Measurements from ENCODE around the gene CCDC83. TPM values are rescaled to one million over a fixed set of nuclear protein-coding genes. Genes with fewer than 3 reads are reported as not detected.
A peak's percentile ranks its signal among the peaks of the same experiment; 100 is the strongest.

The CCDC83 gene
- total RNA-seq, 1 donor, result not detected

DNA sequence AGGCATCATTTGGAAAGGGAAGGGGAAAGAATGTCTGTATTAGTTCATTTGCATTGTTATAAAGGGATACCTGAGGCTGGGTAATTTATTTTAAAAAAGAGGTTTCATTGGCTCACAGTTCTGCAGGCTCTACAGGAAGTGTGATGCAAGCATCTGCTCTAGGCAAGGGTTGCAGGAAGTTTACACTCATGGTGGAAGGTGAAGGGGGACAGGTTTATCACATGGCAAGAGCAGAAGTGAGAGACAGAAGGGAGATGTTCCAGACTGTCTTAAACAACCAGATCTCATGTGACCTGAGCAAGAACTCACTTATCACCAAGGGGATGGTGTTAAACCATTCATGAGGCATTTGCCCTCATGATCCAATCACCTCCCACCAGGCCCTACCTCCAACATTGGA lies 90.6 kb downstream of the CCDC83 start:
- TF ChIP-seq CTCF (IDR thresholded peaks at IDR 0.05; ENCODE audit: insufficient read depth, low read depth, low read length), result no peak
- DNase-seq (ENCODE audit: low read depth), result no peak
- no peak overlapping the region for H3K4me3 ChIP-seq (ENCODE audit: low read depth, low read length)

GRCh38 chr11:85946221-85946620 lies 91.0 kb downstream of the CCDC83 start:
- DNase-seq (ENCODE audit: low read depth), result no peak
- no peak for TF ChIP-seq CTCF (IDR thresholded peaks at IDR 0.05; ENCODE audit: insufficient read depth, low read depth, low read length)
- no peak overlapping the region for H3K4me3 ChIP-seq (ENCODE audit: low read depth, low read length)

- peak; percentile 93 for DNase-seq (ENCODE audit: low read depth)
- no peak for TF ChIP-seq CTCF (IDR thresholded peaks at IDR 0.05; ENCODE audit: insufficient read depth, low read depth, low read length)
- no peak overlapping the region for H3K4me3 ChIP-seq (ENCODE audit: low read depth, low read length)
These were observed 92.5 kb downstream of the CCDC83 start for GRCh38 chr11:85947431-85948272.

GRCh38 chr11:85948884-85949283 lies 93.7 kb downstream of the CCDC83 start:
- no peak for DNase-seq (ENCODE audit: low read depth)
- TF ChIP-seq CTCF (IDR thresholded peaks at IDR 0.05; ENCODE audit: insufficient read depth, low read depth, low read length), result no peak
- H3K4me3 ChIP-seq (ENCODE audit: low read depth, low read length), result no peak overlapping the region

- TF ChIP-seq CTCF (IDR thresholded peaks at IDR 0.05; ENCODE audit: insufficient read depth, low read depth, low read length), result no peak
- no peak for DNase-seq (ENCODE audit: low read depth)
- no peak overlapping the region for H3K4me3 ChIP-seq (ENCODE audit: low read depth, low read length)
These were observed 94.6 kb downstream of the CCDC83 start for GRCh38 chr11:85949798-85950197.

GRCh38 chr11:85950317-85951048 lies 95.3 kb downstream of the CCDC83 start:
- TF ChIP-seq CTCF (IDR thresholded peaks at IDR 0.05; ENCODE audit: insufficient read depth, low read depth, low read length), result no peak
- DNase-seq (ENCODE audit: low read depth), result no peak
- H3K4me3 ChIP-seq (ENCODE audit: low read depth, low read length), result no peak overlapping the region
